ENCODE results near the gene ZFHX2. TPM values are rescaled to one million over a fixed set of nuclear protein-coding genes. Genes with fewer than 3 reads are reported as not detected.

The ZFHX2 gene
- total RNA-seq, 2 experiments from 2014 or later, result 1.2 to 1.4 TPM

GRCh38 chr14:23564876-23565275, 13.3 kb upstream of the ZFHX2 start:
- Mint-ChIP-seq H3K36me3 (peaks cover 34% of the 10 kb centered on the region), H3K4me1 (ENCODE audit: low read depth) (peaks cover 39% of the 10 kb centered on the region), H3K4me3 (no peak overlapping the region), H3K9me3 (no peaks in the 10 kb centered on the region), H3K27ac (no peak overlapping the region), H3K27me3 (no peaks in the 10 kb centered on the region)
- intact Hi-C loops (cut with micrococcal nuclease), result no loop called here
- POLR2A ChIA-PET, result no interaction called here
- CTCF ChIA-PET, result interaction anchor here (1.2 to 11.3 kb wide), 3 partner anchors 9 to 87 kb away, joined by 3 to 223 read pairs (median 63); partner anchors contain the start of genes THTPA and ZFHX2
- no peak for DNase-seq

GRCh38 chr14:23564181-23564812, 12.7 kb upstream of the ZFHX2 start:
- peaks cover 37% of the 10 kb centered on the region for H3K36me3 Mint-ChIP-seq

GRCh38 chr14:23563473-23564180, 12.1 kb upstream of the ZFHX2 start:
- Mint-ChIP-seq H3K4me3 (no peak overlapping the region), H3K36me3 (peaks cover 38% of the 10 kb centered on the region), H3K27me3 (no peaks in the 10 kb centered on the region), H3K27ac (no peak overlapping the region), H3K4me1 (ENCODE audit: low read depth) (peaks cover 40% of the 10 kb centered on the region), H3K9me3 (no peaks in the 10 kb centered on the region)
- intact Hi-C loops (cut with micrococcal nuclease), result no loop called here
- DNase-seq, result no peak
- ChIA-PET POLR2A (interaction anchor here (1.2 kb wide), 1 partner anchor 83 kb away, joined by 3 read pairs; no protein-coding TSS in a partner anchor), CTCF (interaction anchor here (0.6 to 11.3 kb wide), 14 partner anchors 8 to 391 kb away, joined by 3 to 223 read pairs (median 4); partner anchors contain the start of genes THTPA and ZFHX2)

More at GRCh38 chr14:23564181-23564812, 12.7 kb upstream of the ZFHX2 start:
- Mint-ChIP-seq H3K27me3 (no peaks in the 10 kb centered on the region), H3K4me1 (ENCODE audit: low read depth) (peaks cover 44% of the 10 kb centered on the region), H3K4me3 (no peak overlapping the region), H3K9me3 (no peaks in the 10 kb centered on the region), H3K27ac (no peak overlapping the region)
- ChIA-PET POLR2A (no interaction called here), CTCF (interaction anchor here (1.2 to 11.3 kb wide), 4 partner anchors 8 to 237 kb away, joined by 3 to 223 read pairs (median 34); partner anchors contain the start of genes THTPA and ZFHX2)
- intact Hi-C loops (cut with micrococcal nuclease), result no loop called here
- no peak for DNase-seq

GRCh38 chr14:23562822-23563472, 11.4 kb upstream of the ZFHX2 start:
- peaks cover 39% of the 10 kb centered on the region for H3K4me1 Mint-ChIP-seq (ENCODE audit: low read depth)
- peaks cover 38% of the 10 kb centered on the region for H3K36me3 Mint-ChIP-seq

GRCh38 chr14:23561873-23562821, 10.6 kb upstream of the ZFHX2 start:
- CTCF ChIA-PET, result interaction anchor here (0.8 to 11.3 kb wide), 10 partner anchors 8 to 349 kb away, joined by 3 to 223 read pairs (median 6); partner anchors contain the start of gene ZFHX2
- H3K4me3 Mint-ChIP-seq, result no peak overlapping the region
- peaks cover 40% of the 10 kb centered on the region for H3K36me3 Mint-ChIP-seq

More at GRCh38 chr14:23562822-23563472, 11.4 kb upstream of the ZFHX2 start:
- CTCF ChIA-PET, result interaction anchor here (0.6 to 11.3 kb wide), 13 partner anchors 9 to 392 kb away, joined by 3 to 223 read pairs (median 4); partner anchors contain the start of gene ZFHX2
- intact Hi-C loops (cut with micrococcal nuclease), result loop anchor here (1.0 kb wide), 2 partner anchors 24 to 85 kb away; no protein-coding TSS in a partner anchor
- Mint-ChIP-seq H3K9me3 (no peaks in the 10 kb centered on the region), H3K27ac (no peak overlapping the region), H3K4me3 (no peak overlapping the region), H3K27me3 (no peaks in the 10 kb centered on the region)
- DNase-seq, result peak; percentile 65
- POLR2A ChIA-PET, result interaction anchor here (1.2 kb wide), 1 partner anchor 83 kb away, joined by 3 read pairs; no protein-coding TSS in a partner anchor

GRCh38 chr14:23561259-23561658, 9.7 kb upstream of the ZFHX2 start:
- POLR2A ChIA-PET, result interaction anchor here (1.1 to 1.2 kb wide), 2 partner anchors 9 to 10 kb away, joined by 3 to 4 read pairs; no protein-coding TSS in a partner anchor
- peaks cover 49% of the 10 kb centered on the region for H3K4me1 Mint-ChIP-seq (ENCODE audit: low read depth)
- H3K27ac Mint-ChIP-seq, result no peak overlapping the region
- no peaks in the 10 kb centered on the region for H3K9me3 Mint-ChIP-seq
- CTCF ChIA-PET, result interaction anchor here (1.2 to 11.3 kb wide), 9 partner anchors 7 to 93 kb away, joined by 3 to 223 read pairs (median 13); partner anchors contain the start of genes AP1G2 and ZFHX2
- peaks cover 40% of the 10 kb centered on the region for H3K36me3 Mint-ChIP-seq
- no peak overlapping the region for H3K4me3 Mint-ChIP-seq
- DNase-seq, result no peak
- H3K27me3 Mint-ChIP-seq, result no peaks in the 10 kb centered on the region
- intact Hi-C loops (cut with micrococcal nuclease), result no loop called here

More at GRCh38 chr14:23561873-23562821, 10.6 kb upstream of the ZFHX2 start:
- peaks cover 46% of the 10 kb centered on the region for H3K4me1 Mint-ChIP-seq (ENCODE audit: low read depth)
- H3K9me3 Mint-ChIP-seq, result no peaks in the 10 kb centered on the region
- POLR2A ChIA-PET, result interaction anchor here (1.1 to 1.2 kb wide), 3 partner anchors 9 to 82 kb away, joined by 3 to 4 read pairs (median 3); no protein-coding TSS in a partner anchor
- no peak for DNase-seq
- no peak overlapping the region for H3K27ac Mint-ChIP-seq
- intact Hi-C loops (cut with micrococcal nuclease), result loop anchor here (1.0 kb wide), 2 partner anchors 23 to 84 kb away; no protein-coding TSS in a partner anchor
- H3K27me3 Mint-ChIP-seq, result no peaks in the 10 kb centered on the region

GRCh38 chr14:23559926-23560520, 8.5 kb upstream of the ZFHX2 start:
- no peak for DNase-seq
- peaks cover 49% of the 10 kb centered on the region for H3K4me1 Mint-ChIP-seq (ENCODE audit: low read depth)
- peak overlapping the region; percentile 42 for H3K27ac Mint-ChIP-seq
- ChIA-PET CTCF (interaction anchor here (0.6 to 11.3 kb wide), 25 partner anchors 8 to 565 kb away, joined by 3 to 223 read pairs (median 4); partner anchors contain the start of genes AP1G2, PABPN1 and ZFHX2), POLR2A (interaction anchor here (1.0 to 1.1 kb wide), 2 partner anchors 78 to 234 kb away, joined by 3 read pairs; no protein-coding TSS in a partner anchor)
- peaks cover 35% of the 10 kb centered on the region for H3K36me3 Mint-ChIP-seq
- H3K9me3 Mint-ChIP-seq, result no peaks in the 10 kb centered on the region
- H3K4me3 Mint-ChIP-seq, result no peak overlapping the region
- no peaks in the 10 kb centered on the region for H3K27me3 Mint-ChIP-seq
- intact Hi-C loops (cut with micrococcal nuclease), result loop anchor here (5.0 kb wide), 2 partner anchors 258 to 273 kb away; partner anchors contain the start of genes HOMEZ and PPP1R3E

- no peaks in the 10 kb centered on the region for H3K27me3 Mint-ChIP-seq
- H3K27ac Mint-ChIP-seq, result no peak overlapping the region
- intact Hi-C loops (cut with micrococcal nuclease), result loop anchor here (5.0 kb wide), 2 partner anchors 257 to 272 kb away; partner anchors contain the start of genes HOMEZ and PPP1R3E
- ChIA-PET CTCF (interaction anchor here (0.6 to 11.3 kb wide), 23 partner anchors 9 to 564 kb away, joined by 3 to 223 read pairs (median 5); partner anchors contain the start of genes AP1G2, PABPN1 and ZFHX2), POLR2A (interaction anchor here (1.0 to 1.1 kb wide), 2 partner anchors 77 to 233 kb away, joined by 3 read pairs; no protein-coding TSS in a partner anchor)
- peak; percentile 75 for DNase-seq
- no peak overlapping the region for H3K4me3 Mint-ChIP-seq
- peaks cover 46% of the 10 kb centered on the region for H3K4me1 Mint-ChIP-seq (ENCODE audit: low read depth)
- H3K9me3 Mint-ChIP-seq, result no peaks in the 10 kb centered on the region
- peaks cover 28% of the 10 kb centered on the region for H3K36me3 Mint-ChIP-seq
Measured at GRCh38 chr14:23559010-23559925, 7.7 kb upstream of the ZFHX2 start.

GRCh38 chr14:23558346-23559009, 6.9 kb upstream of the ZFHX2 start:
- CTCF ChIA-PET, result interaction anchor here (0.7 to 11.3 kb wide), 12 partner anchors 9 to 490 kb away, joined by 3 to 223 read pairs (median 8); partner anchors contain the start of genes AP1G2, NGDN and ZFHX2

More at GRCh38 chr14:23558346-23559009, 6.9 kb upstream of the ZFHX2 start:
- intact Hi-C loops (cut with micrococcal nuclease), result loop anchor here (5.0 kb wide), 2 partner anchors 256 to 271 kb away; partner anchors contain the start of genes HOMEZ and PPP1R3E
- no peaks in the 10 kb centered on the region for H3K27me3 Mint-ChIP-seq
- no peak for DNase-seq
- peak overlapping the region; percentile 54 for H3K27ac Mint-ChIP-seq
- POLR2A ChIA-PET, result interaction anchor here (0.7 kb wide), 1 partner anchor 9 kb away, joined by 3 read pairs; no protein-coding TSS in a partner anchor
- H3K9me3 Mint-ChIP-seq, result no peaks in the 10 kb centered on the region
- peaks cover 44% of the 10 kb centered on the region for H3K4me1 Mint-ChIP-seq (ENCODE audit: low read depth)
- H3K36me3 Mint-ChIP-seq, result peaks cover 26% of the 10 kb centered on the region
- H3K4me3 Mint-ChIP-seq, result peak overlapping the region; percentile 7
